ENCODE measurements around the gene HCRTR1.

The HCRTR1 gene

GRCh38 chr1:31598980-31599379 is 18.5 kb upstream of the HCRTR1 start:
- no peak for DNase-seq (ENCODE audit: low read depth)

- no peak for DNase-seq (ENCODE audit: low read depth)
Observed at GRCh38 chr1:31600641-31601040, 16.8 kb upstream of the HCRTR1 start.

- no peak for DNase-seq (ENCODE audit: low read depth)
Observed at GRCh38 chr1:31602081-31602480, 15.4 kb upstream of the HCRTR1 start.

- DNase-seq (ENCODE audit: low read depth) = no peak
Observed at GRCh38 chr1:31605908-31606427, 11.5 kb upstream of the HCRTR1 start.

- DNase-seq (ENCODE audit: low read depth) = no peak
Observed at GRCh38 chr1:31607360-31607759, 10.1 kb upstream of the HCRTR1 start.

- no peak for DNase-seq (ENCODE audit: low read depth)
Observed at GRCh38 chr1:31609514-31610118, 7.9 kb upstream of the HCRTR1 start.

GRCh38 chr1:31614414-31615005 is 3.0 kb upstream of the HCRTR1 start:
- DNase-seq (ENCODE audit: low read depth) = no peak

GRCh38 chr1:31615414-31615813 is 2.1 kb upstream of the HCRTR1 start:
- no peak for DNase-seq (ENCODE audit: low read depth)

GRCh38 chr1:31615939-31616338 is 1.6 kb upstream of the HCRTR1 start:
- no peak for DNase-seq (ENCODE audit: low read depth)

- no peak for DNase-seq (ENCODE audit: low read depth)
Observed at GRCh38 chr1:31617916-31618746, 642 bp downstream of the HCRTR1 start.

GRCh38 chr1:31618916-31619846 is 1.7 kb downstream of the HCRTR1 start:
- DNase-seq (ENCODE audit: low read depth) = no peak

- DNase-seq (ENCODE audit: low read depth) = no peak
Observed at GRCh38 chr1:31620631-31621497, 3.4 kb downstream of the HCRTR1 start.

- DNase-seq (ENCODE audit: low read depth) = no peak
Observed at GRCh38 chr1:31621498-31621820, 4.0 kb downstream of the HCRTR1 start.

- no peak for DNase-seq (ENCODE audit: low read depth)
Observed at GRCh38 chr1:31621847-31622730, 4.6 kb downstream of the HCRTR1 start.

- no peak for DNase-seq (ENCODE audit: low read depth)
Observed at GRCh38 chr1:31623365-31623764, 5.9 kb downstream of the HCRTR1 start.

- no peak for DNase-seq (ENCODE audit: low read depth)
Observed at GRCh38 chr1:31624309-31624708, 6.8 kb downstream of the HCRTR1 start.

- DNase-seq (ENCODE audit: low read depth) = no peak
Observed at GRCh38 chr1:31624731-31625514, 7.4 kb downstream of the HCRTR1 start.

GRCh38 chr1:31625561-31626222 is 8.2 kb downstream of the HCRTR1 start:
- DNase-seq (ENCODE audit: low read depth) = no peak
